ENCODE measurements around the gene ZNF827.

Gene ZNF827

GRCh38 chr4:145808021-145808650 lies 130.5 kb downstream of the ZNF827 start:
- Histone ChIP-seq H3K9ac (no peak overlapping the region), H3K27me3 (no peaks in the 10 kb centered on the region), H3K36me3 (peaks cover 25 to 79% (median 59%) of the 10 kb centered on the region in 11 experiments; a peak in 20 of 22 replicates), H3K4me2 (peak overlapping the region in 4 of 11 experiments; percentile 3 to 55 (median 38); a peak in 5 of 22 replicates), H4K20me1 (no peaks in the 10 kb centered on the region), H3K9me3 (replicated peaks in 1 of 11) (peaks cover 32 to 54% (median 46%) of the 10 kb centered on the region in 11 experiments), H3K4me1 (peaks cover 0 to 15% (median 0%) of the 10 kb centered on the region in 10 experiments; a peak in 6 of 20 replicates), H3K4me3 (no peak overlapping the region), H3K27ac (peak overlapping the region in 1 of 11 experiments; percentile 45; a peak in 2 of 22 replicates)
- no peak for TF ChIP-seq Cebpa-rat (IDR thresholded peaks at IDR 0.05)

GRCh38 chr4:145805490-145805889 lies 133.1 kb downstream of the ZNF827 start:
- H3K36me3 ChIP-seq = peaks cover 6 to 62% (median 38%) of the 10 kb centered on the region in 11 experiments; a peak in 20 of 22 replicates
- peaks cover 0 to 15% (median 0%) of the 10 kb centered on the region in 10 experiments; a peak in 6 of 20 replicates for H3K4me1 ChIP-seq
- no peaks in the 10 kb centered on the region for H4K20me1 ChIP-seq
- H3K9ac ChIP-seq = no peak overlapping the region
- no peaks in the 10 kb centered on the region for H3K27me3 ChIP-seq
- H3K27ac ChIP-seq = no peak overlapping the region
- peaks cover 17 to 27% (median 19%) of the 10 kb centered on the region in 11 experiments for H3K9me3 ChIP-seq (replicated peaks in 1 of 11)
- no peak for TF ChIP-seq Cebpa-rat (IDR thresholded peaks at IDR 0.05)
- no peak overlapping the region for H3K4me2 ChIP-seq
- H3K4me3 ChIP-seq = no peak overlapping the region

GRCh38 chr4:145804116-145804515 lies 134.5 kb downstream of the ZNF827 start:
- H3K4me1 ChIP-seq = peaks cover 0 to 20% (median 0%) of the 10 kb centered on the region in 10 experiments; a peak in 6 of 20 replicates
- no peak overlapping the region for H3K4me2 ChIP-seq
- H3K36me3 ChIP-seq = peaks cover 0 to 58% (median 33%) of the 10 kb centered on the region in 11 experiments; a peak in 18 of 22 replicates
- no peak for TF ChIP-seq Cebpa-rat (IDR thresholded peaks at IDR 0.05)
- H4K20me1 ChIP-seq = no peaks in the 10 kb centered on the region
- H3K9me3 ChIP-seq (replicated peaks in 1 of 11) = peaks cover 4 to 13% (median 5%) of the 10 kb centered on the region in 11 experiments; a peak in 21 of 22 replicates
- no peak overlapping the region for H3K27ac ChIP-seq
- H3K9ac ChIP-seq = no peak overlapping the region
- no peak overlapping the region for H3K4me3 ChIP-seq
- H3K27me3 ChIP-seq = no peaks in the 10 kb centered on the region

- TF ChIP-seq Cebpa-rat (IDR thresholded peaks at IDR 0.05) = no peak
Observed at GRCh38 chr4:145799223-145799622, 139.4 kb downstream of the ZNF827 start.

GRCh38 chr4:145797278-145797677 lies 141.3 kb downstream of the ZNF827 start:
- TF ChIP-seq Cebpa-rat (IDR thresholded peaks at IDR 0.05) = no peak
- Histone ChIP-seq H3K27me3 (no peaks in the 10 kb centered on the region), H3K4me1 (peaks cover 0 to 13% (median 0%) of the 10 kb centered on the region in 10 experiments; a peak in 5 of 20 replicates), H3K36me3 (peaks cover 0 to 61% (median 31%) of the 10 kb centered on the region in 11 experiments; a peak in 13 of 22 replicates), H3K4me2 (no peak overlapping the region), H3K4me3 (no peak overlapping the region), H4K20me1 (no peaks in the 10 kb centered on the region), H3K27ac (no peak overlapping the region), H3K9ac (no peak overlapping the region), H3K9me3 (replicated peaks in 1 of 11) (no peaks in the 10 kb centered on the region)

More at GRCh38 chr4:145799223-145799622, 139.4 kb downstream of the ZNF827 start:
- Histone ChIP-seq H3K4me1 (peaks cover 0 to 13% (median 0%) of the 10 kb centered on the region in 10 experiments; a peak in 5 of 20 replicates), H3K4me3 (no peak overlapping the region), H4K20me1 (no peaks in the 10 kb centered on the region), H3K9ac (no peak overlapping the region), H3K27ac (no peak overlapping the region), H3K4me2 (0 out of 22 replicates have a peak overlapping the region, but pooled peaks of 1 of the 11 experiments have one; percentile 25), H3K36me3 (peaks cover 0 to 57% (median 21%) of the 10 kb centered on the region in 11 experiments; a peak in 12 of 22 replicates), H3K27me3 (no peaks in the 10 kb centered on the region), H3K9me3 (replicated peaks in 1 of 11) (no peaks in the 10 kb centered on the region)

- H4K20me1 ChIP-seq = no peaks in the 10 kb centered on the region
- TF ChIP-seq Cebpa-rat (IDR thresholded peaks at IDR 0.05) = no peak
Observed at GRCh38 chr4:145796346-145796745, 142.3 kb downstream of the ZNF827 start.

GRCh38 chr4:145795521-145795920 lies 143.1 kb downstream of the ZNF827 start:
- H3K9me3 ChIP-seq (replicated peaks in 1 of 11) = no peaks in the 10 kb centered on the region
- no peak overlapping the region for H3K9ac ChIP-seq
- no peak overlapping the region for H3K4me2 ChIP-seq
- peaks cover 0 to 61% (median 38%) of the 10 kb centered on the region in 11 experiments; a peak in 13 of 22 replicates for H3K36me3 ChIP-seq
- no peak for TF ChIP-seq Cebpa-rat (IDR thresholded peaks at IDR 0.05)
- no peaks in the 10 kb centered on the region for H3K27me3 ChIP-seq
- no peak overlapping the region for H3K4me3 ChIP-seq
- peaks cover 0 to 13% (median 0%) of the 10 kb centered on the region in 10 experiments; a peak in 5 of 20 replicates for H3K4me1 ChIP-seq
- no peak overlapping the region for H3K27ac ChIP-seq
- H4K20me1 ChIP-seq = no peaks in the 10 kb centered on the region

More at GRCh38 chr4:145796346-145796745, 142.3 kb downstream of the ZNF827 start:
- no peak overlapping the region for H3K9ac ChIP-seq
- no peak overlapping the region for H3K27ac ChIP-seq
- H3K4me1 ChIP-seq = peaks cover 0 to 13% (median 0%) of the 10 kb centered on the region in 10 experiments; a peak in 5 of 20 replicates
- no peak overlapping the region for H3K4me3 ChIP-seq
- peak overlapping the region in 1 of 11 experiments; percentile 5; a peak in 2 of 22 replicates for H3K4me2 ChIP-seq
- H3K36me3 ChIP-seq = peaks cover 0 to 62% (median 38%) of the 10 kb centered on the region in 11 experiments; a peak in 13 of 22 replicates
- no peaks in the 10 kb centered on the region for H3K9me3 ChIP-seq (replicated peaks in 1 of 11)
- no peaks in the 10 kb centered on the region for H3K27me3 ChIP-seq

- Histone ChIP-seq H3K27ac (no peak overlapping the region), H3K4me3 (no peak overlapping the region), H3K9me3 (replicated peaks in 1 of 11) (no peaks in the 10 kb centered on the region), H3K9ac (no peak overlapping the region), H3K27me3 (no peaks in the 10 kb centered on the region), H3K4me1 (peaks cover 0 to 8% (median 0%) of the 10 kb centered on the region in 10 experiments; a peak in 5 of 20 replicates), H3K36me3 (peaks cover 0 to 47% (median 23%) of the 10 kb centered on the region in 11 experiments; a peak in 11 of 22 replicates), H4K20me1 (no peaks in the 10 kb centered on the region), H3K4me2 (no peak overlapping the region)
- TF ChIP-seq Cebpa-rat (IDR thresholded peaks at IDR 0.05) = no peak
Observed at GRCh38 chr4:145792429-145792828, 146.2 kb downstream of the ZNF827 start.

GRCh38 chr4:145791988-145792387 lies 146.6 kb downstream of the ZNF827 start:
- H3K4me2 ChIP-seq = no peak overlapping the region
- H3K4me1 ChIP-seq = peaks cover 0 to 8% (median 0%) of the 10 kb centered on the region in 10 experiments; a peak in 5 of 20 replicates
- H3K36me3 ChIP-seq = peaks cover 0 to 49% (median 28%) of the 10 kb centered on the region in 11 experiments; a peak in 12 of 22 replicates
- no peaks in the 10 kb centered on the region for H3K9me3 ChIP-seq (replicated peaks in 1 of 11)
- H3K27me3 ChIP-seq = no peaks in the 10 kb centered on the region
- no peak overlapping the region for H3K9ac ChIP-seq
- no peak overlapping the region for H3K4me3 ChIP-seq
- H3K27ac ChIP-seq = no peak overlapping the region
- no peak for TF ChIP-seq Cebpa-rat (IDR thresholded peaks at IDR 0.05)
- no peaks in the 10 kb centered on the region for H4K20me1 ChIP-seq
